H7 (cell line): Measurements from ENCODE around the gene FANCC. TPM values are rescaled to one million over a fixed set of nuclear protein-coding genes. Genes with fewer than 3 reads are reported as not detected.
"Not testable (repeated sequence)": the region's sequence is repeated elsewhere in the genome, so short reads cannot be mapped to it uniquely, and the experiment has no call there.

ENCODE experiments used
- DNase-seq: peaks from one replicate; pipeline ENCODE4 v3.0.0; 2012
- H3K27me3 ChIP-seq: 2 replicates; pipeline ENCODE4 v1.6.0; 2011; ENCODE audit warnings: mild to moderate bottlenecking, low read length; ENCODE audit not compliant: control insufficient read depth, insufficient read depth
- H3K36me3 ChIP-seq: replicated peaks from 2 replicates; pipeline ENCODE4 v1.5.1; 2011; ENCODE audit warnings: low read length; ENCODE audit not compliant: control insufficient read depth, insufficient read depth
- H3K4me3 ChIP-seq: 2 replicates; pipeline ENCODE4 v1.5.1; 2011; ENCODE audit warnings: low read depth, mild to moderate bottlenecking, control low read depth, low read length, moderate library complexity; ENCODE audit not compliant: insufficient read depth
- total RNA-seq: library from RNA; depleted of rRNA; stranded (reverse); fragments of >200 nt; shearing (Covaris generic); gene quantifications from 2 replicates; pipeline ENCODE4 v1.2.3, GENCODE V29; 2014

Gene FANCC
- total RNA-seq, 1 experiment from 2014 or later: 6.7 TPM

DNA sequence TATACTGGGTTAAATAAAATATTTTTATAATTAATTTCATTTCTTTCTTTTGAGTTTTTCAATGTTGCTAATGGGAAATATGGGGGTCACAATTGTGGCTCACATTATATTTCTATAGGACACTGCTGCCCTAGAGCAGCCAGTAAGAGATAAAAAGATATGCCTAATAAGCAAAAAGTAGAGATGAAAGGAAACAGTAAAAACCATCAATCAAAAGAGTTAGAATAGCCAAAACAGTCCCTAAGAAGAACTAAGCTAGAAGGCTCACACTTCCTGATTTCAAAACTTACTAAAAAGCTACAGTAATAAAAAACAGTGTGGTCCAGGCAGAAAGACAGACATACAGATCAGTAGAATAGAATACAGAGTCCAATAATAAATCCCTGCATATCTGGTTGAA, 104.4 kb downstream of the FANCC start:
- no peak for DNase-seq
- H3K36me3 ChIP-seq: no peaks in the 10 kb centered on the region

DNA sequence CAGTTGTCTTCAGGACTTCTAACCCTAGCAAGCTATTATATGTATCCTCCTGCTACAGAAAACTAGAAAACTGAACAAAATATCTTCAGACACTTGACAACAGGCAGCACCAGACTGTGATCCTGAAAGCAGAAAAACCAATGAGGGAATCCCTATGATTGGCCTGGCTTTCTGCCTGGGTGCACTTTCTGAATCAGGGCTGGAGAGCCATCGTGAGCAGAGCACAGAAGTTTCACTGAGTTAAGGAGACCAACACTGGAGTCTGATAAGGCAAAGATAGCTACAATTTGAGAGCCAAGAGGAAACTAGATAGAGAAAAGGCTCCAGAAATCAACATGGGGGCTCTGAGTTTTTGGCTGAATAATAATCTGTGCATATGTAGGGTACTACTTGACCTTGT, 106.5 kb downstream of the FANCC start:
- DNase-seq: no peak
- no peaks in the 10 kb centered on the region for H3K36me3 ChIP-seq
- no peak overlapping the region for H3K4me3 ChIP-seq
- H3K27me3 ChIP-seq: no peaks in the 10 kb centered on the region

More for the DNA sequence above, 104.4 kb downstream of the FANCC start:
- Histone ChIP-seq H3K27me3 (no peaks in the 10 kb centered on the region), H3K4me3 (no peak overlapping the region)

DNA sequence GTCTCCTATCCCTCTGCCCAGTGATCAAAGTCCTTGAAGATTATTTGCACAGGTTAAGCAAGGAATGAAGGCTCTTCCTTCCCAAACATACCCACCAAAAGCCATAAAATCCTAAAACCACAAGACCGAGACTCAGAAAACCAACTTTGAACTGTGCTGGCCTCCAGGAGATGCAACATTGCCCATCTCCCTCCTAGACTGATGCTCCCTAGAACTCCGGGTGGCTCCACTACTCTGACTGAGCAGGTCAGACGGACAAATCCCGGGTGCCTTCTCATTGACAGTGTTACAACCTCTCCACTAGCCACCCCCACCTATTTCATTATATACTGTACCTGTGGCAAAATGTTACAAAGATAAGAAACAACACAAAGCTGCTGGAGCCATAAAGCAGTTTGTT, 110.1 kb downstream of the FANCC start:
- DNase-seq: no peak
- Histone ChIP-seq H3K36me3 (no peaks in the 10 kb centered on the region), H3K4me3 (no peak overlapping the region), H3K27me3 (no peaks in the 10 kb centered on the region)

DNA sequence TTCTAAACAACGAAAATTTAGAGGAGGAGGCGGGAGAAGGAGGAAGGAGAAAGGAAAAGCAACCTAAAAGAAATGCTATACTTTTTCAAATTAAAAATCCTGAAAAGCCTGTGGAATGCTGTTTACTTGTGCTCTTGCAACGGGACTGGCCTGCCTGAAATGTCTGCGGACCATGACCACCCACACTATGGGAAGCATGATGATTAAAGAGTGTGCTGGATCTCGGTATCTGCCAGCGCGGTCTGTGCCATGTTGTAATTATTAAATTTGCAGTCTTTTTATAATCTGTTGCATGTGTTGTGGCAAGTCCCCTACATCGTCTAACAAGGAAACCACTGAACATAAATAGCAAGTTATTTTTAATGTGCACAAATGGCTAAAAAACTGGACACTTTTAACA, 111.4 kb downstream of the FANCC start:
- no peaks in the 10 kb centered on the region for H3K36me3 ChIP-seq

DNA sequence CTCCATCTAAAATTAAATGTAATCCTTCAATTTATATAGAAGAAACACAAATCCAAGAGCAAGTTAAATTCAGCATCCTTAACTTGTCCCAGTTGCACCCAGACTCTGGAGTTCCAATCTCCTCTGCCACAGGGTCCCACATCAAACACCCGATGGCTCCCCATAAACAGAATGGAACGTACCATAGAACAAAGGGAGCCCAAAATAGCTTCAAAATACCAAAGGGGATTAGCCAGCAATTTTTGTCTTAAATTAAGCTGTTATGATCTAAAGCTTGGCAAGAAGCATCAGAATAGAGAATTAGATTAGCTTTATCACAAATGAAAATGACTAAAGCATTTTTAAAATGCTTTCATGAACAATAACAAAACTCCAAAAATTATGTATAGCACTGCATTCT, 112.8 kb downstream of the FANCC start:
- Histone ChIP-seq H3K27me3 (no peaks in the 10 kb centered on the region), H3K4me3 (no peak overlapping the region), H3K36me3 (no peaks in the 10 kb centered on the region)
- no peak for DNase-seq

More for the DNA sequence above, 111.4 kb downstream of the FANCC start:
- Histone ChIP-seq H3K27me3 (no peaks in the 10 kb centered on the region), H3K4me3 (no peak overlapping the region)
- no peak for DNase-seq

DNA sequence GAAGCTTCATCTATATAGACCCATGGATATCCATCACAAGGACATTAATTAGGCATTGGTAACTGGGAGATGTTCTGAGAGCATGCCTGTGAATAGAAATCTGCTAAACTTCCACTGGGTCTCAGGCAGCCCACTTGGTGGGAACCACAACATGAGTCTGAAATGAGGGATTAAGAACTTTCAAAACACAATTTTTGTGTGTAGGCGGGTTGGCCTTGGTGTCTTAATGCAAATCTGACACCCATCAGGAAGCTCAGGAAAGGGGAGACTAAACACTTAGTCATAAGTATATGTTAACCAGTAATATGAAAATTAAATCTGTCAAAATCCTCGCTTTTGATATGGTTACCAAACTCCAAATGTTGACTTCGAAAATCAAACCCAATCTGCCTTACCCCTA, 113.2 kb downstream of the FANCC start:
- Histone ChIP-seq H3K4me3 (no peak overlapping the region), H3K27me3 (no peaks in the 10 kb centered on the region), H3K36me3 (no peaks in the 10 kb centered on the region)
- no peak for DNase-seq

DNA sequence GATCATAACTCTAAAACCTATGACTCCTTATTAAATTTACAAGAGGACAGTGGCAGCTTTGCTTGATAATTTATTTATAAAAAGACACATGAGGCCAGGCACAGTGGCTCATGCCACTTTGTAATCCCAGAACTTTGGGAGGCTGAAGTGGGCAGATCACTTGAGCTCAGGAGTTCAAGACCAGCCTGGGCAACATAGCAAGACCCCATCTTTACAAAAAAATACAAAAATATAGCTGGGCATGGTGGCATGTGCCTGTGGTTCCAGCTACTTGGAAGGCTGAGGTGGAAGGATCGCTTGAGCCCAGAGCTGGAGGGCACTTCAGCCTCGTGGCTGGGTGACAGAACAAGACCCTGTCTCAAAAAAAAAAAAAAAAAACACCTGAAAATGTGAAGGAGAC, 114.5 kb downstream of the FANCC start:
- H3K4me3 ChIP-seq, H3K27me3 ChIP-seq, DNase-seq, H3K36me3 ChIP-seq: not testable (repeated sequence)

DNA sequence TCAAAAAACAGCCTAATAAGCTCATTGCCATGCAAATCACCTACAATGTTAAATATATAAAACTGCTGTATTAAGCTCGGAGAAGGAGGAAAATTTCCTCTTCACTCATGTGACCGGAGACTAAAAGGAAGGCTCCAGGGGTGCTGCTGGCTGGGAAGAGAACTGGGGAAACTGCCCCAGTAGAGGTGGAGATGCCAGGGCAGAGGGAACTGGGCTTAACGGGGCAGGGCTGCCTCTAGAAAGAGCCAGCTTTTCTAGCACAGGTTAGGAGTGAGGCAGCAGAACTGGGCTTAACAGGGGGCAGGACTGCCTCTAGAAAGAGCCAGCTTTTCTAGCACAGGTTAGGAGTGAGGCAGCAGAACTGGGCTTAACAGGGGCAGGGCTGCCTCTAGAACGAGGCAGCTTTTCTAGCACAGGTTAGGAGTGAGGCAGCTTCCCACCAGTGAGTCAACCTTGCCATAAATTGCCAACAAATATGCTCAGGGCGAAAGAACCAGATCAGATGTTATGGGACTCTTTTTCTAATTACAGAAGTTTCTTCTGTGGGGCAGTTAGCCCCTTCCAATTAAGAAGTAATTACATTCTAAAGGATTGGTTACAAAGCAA, 115.3 kb downstream of the FANCC start:
- Histone ChIP-seq H3K27me3 (no peaks in the 10 kb centered on the region), H3K4me3 (no peak overlapping the region), H3K36me3 (no peaks in the 10 kb centered on the region)
- no peak for DNase-seq

DNA sequence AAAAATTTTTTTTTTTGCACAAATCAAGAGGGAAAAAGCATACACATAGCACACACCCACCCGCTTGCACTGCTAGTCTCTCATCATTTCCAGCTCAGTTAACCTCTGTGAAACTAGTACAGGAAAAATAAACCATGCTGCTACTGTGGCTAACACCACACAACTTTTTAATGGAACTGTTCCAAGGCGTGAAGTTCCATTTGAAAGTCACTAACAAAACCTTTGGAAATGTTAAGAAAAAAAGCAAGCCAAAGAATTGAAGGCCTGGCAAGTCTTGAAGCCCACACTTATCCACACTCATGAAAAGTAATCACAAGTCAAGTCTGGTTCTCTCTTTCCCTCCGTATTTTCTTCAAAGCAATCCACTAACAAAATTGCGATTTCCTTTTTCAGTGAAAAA, 116.3 kb downstream of the FANCC start:
- no peaks in the 10 kb centered on the region for H3K27me3 ChIP-seq
- no peak for DNase-seq
- no peak overlapping the region for H3K4me3 ChIP-seq
- no peaks in the 10 kb centered on the region for H3K36me3 ChIP-seq

DNA sequence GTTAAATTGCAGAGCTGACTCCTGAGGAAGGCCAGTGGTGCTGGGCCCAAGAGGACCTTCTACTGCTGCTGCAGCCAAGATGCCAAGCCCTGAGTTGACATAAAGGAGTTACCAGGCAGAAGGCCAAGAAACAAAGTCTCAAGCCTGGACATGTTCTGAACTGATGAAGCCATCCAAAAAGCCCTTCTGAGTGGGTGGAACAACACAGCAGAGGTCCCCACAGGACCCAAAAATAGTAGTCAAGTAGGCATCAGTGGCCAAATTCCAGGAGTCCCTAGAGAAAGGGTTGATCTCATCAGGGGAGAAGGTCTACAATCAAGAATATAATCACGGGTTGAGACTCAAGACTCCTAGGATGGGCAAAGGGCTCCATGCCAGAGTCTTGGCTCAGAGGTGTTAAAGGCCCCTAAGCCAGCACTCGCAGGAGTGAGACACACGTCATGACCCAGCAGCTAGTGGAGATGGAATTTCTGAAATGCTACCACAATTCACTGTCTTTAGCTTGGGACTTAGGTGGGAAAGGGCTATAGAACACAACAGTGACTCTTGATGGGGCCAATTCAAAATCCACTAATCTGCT, 119.7 kb downstream of the FANCC start:
- Histone ChIP-seq H3K36me3 (no peaks in the 10 kb centered on the region), H3K4me3 (no peak overlapping the region), H3K27me3 (no peaks in the 10 kb centered on the region)
- no peak for DNase-seq

DNA sequence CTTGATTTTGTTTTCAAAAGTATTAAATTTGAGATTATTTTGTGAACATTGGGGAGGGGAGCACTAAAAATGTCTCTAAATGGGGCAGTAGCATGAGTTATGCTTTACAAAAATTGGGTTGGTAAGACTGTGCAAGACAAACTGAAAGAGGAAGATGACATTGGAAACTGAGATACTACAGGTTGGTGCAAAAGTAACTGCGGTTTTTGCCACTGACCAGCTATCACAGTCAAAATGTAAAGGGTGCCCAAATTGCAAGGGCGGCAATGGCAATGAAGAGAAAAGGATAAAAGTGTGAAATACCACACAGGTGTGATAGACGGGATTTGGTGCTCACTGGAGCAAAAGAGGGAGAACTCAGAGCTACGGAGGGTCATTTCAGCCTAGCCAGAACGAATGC, 124.0 kb downstream of the FANCC start:
- Histone ChIP-seq H3K36me3 (no peaks in the 10 kb centered on the region), H3K27me3 (no peaks in the 10 kb centered on the region), H3K4me3 (no peak overlapping the region)
- no peak for DNase-seq

DNA sequence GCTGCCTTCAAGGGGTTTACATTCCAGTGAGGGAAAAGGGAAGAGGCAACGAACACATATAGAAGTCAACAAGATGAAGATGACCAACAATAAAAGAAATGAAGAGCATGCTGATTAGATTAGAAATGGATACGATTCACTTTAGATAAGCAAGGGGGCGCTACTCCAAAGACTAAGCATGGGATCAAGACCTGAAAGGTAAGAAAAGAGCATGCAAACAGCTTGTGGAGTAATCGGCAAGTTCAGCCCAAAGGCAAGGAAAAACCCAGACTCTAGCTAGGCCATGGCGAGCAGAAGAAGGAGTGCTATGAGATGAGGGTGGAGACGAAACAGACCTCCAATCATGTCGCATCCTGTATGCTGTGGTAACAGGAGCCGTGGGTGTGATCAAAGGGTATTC, 124.4 kb downstream of the FANCC start:
- H3K4me3 ChIP-seq: no peak overlapping the region
- peak; percentile 70 for DNase-seq
- H3K36me3 ChIP-seq: no peaks in the 10 kb centered on the region
- H3K27me3 ChIP-seq: no peaks in the 10 kb centered on the region

DNA sequence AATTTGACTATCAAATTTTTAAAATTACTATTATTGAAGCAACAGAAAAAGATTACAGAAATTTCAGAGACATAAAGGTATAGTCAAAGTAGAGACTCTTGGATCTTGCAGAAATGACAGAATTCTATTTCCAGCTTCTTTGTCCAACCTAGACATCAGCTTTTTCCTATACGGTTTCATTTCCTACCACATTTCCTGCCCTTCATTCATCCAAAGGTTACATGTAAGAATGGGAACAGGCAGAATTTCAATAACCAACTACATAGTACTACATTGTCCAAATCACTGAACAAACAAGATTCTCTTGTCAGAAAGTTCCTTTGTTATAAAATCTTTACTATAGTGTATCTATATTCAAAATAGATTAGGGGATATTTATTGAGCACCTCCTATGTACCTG, 124.9 kb downstream of the FANCC start:
- Histone ChIP-seq H3K27me3 (no peaks in the 10 kb centered on the region), H3K36me3 (no peaks in the 10 kb centered on the region), H3K4me3 (no peak overlapping the region)
- DNase-seq: no peak

DNA sequence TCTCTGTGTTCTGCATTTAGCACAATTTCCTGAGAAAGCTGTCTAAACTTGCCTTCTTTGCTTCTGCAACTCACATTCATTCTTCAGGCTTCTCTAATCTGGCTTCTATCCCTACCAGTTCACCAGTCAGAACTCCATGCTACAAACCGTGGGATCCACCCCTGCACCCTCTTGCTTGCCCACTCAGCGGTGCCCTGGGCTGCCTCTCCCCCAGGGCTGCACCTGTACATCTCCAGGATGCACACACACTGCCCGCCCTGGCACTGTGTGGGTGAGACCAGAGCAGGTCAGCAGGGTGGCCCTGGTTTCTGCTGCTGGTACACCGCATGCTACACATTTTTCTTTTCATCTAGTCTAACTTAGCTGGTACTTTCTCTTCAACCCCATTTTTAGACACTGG, 127.1 kb downstream of the FANCC start:
- H3K27me3 ChIP-seq: no peaks in the 10 kb centered on the region
- no peak for DNase-seq
- no peak overlapping the region for H3K4me3 ChIP-seq
- no peaks in the 10 kb centered on the region for H3K36me3 ChIP-seq

DNA sequence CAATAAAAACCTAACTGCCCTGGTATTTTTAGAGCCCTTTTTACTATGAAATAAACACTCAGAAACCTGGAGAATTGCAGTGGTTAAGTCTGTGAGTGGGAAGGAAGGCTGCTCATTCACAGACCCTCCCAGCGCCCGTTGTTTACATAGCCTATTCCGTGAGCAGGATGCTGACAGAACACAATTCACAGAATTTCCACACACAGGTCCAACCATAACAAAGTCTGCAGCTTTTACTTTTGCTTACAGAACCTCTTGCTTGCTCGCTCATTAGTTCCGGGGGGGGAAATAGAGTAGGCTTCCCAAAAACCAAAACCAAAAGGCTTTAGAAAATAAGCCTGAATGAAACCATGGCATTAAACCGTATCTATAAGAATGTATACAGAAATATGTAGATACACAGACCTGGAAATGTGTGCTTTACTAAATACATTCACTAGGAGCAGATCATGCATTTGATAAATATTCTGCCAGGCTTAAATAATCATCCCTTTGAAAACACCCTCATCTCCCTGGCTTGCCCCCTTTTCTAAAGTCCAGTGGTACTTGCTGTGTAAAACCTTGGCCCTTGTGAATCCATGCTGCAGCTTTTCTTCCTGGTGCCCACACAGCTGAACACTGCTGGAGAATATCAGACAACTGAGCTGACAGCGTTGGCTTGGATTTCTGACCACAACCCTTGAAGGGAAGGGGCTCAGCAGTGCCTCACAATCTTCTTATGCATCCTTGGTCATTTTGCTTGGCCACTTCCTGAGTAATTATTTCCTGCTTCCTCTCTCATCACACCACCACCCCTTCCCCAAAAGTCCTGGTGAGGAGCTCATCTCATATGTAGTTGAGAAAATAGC, 128.0 kb downstream of the FANCC start:
- no peaks in the 10 kb centered on the region for H3K36me3 ChIP-seq
- no peaks in the 10 kb centered on the region for H3K27me3 ChIP-seq
- no peak for DNase-seq
- H3K4me3 ChIP-seq: no peak overlapping the region
